HL-60 (cell line): ENCODE results near the gene TMEM236.

Experiments used
- DNase-seq, 2 experiments: peaks; one replicate each; pipeline ENCODE4 v3.0.0-alpha.2; 2010 to 2020; ENCODE audit warnings: low read depth in 1 of 2, low spot score in 1 of 2
- H3K27ac ChIP-seq: fragments of 250-450 bp; sonication (Bioruptor Pico); replicated peaks from 2 replicates; pipeline ENCODE4 v1.5.1; 2020; ENCODE audit warnings: mild to moderate bottlenecking, moderate library complexity
- H3K27me3 ChIP-seq: fragments of 250-450 bp; sonication (Bioruptor Pico); 2 replicates; pipeline ENCODE4 v1.5.1; 2021; ENCODE audit warnings: mild to moderate bottlenecking, moderate library complexity; ENCODE audit not compliant: insufficient read depth, poor library complexity, severe bottlenecking
- H3K4me3 ChIP-seq: replicated peaks from 2 replicates; pipeline ENCODE4 v1.5.1; 2011; ENCODE audit warnings: mild to moderate bottlenecking, control low read depth, low read length; ENCODE audit not compliant: insufficient read depth
- CTCF ChIP-seq: IDR thresholded peaks from one replicate; pipeline ENCODE4 v1.5.1; 2011; ENCODE audit warnings: low read length, control low read depth, inconsistent platforms; ENCODE audit not compliant: insufficient read depth
- GABPA ChIP-seq: IDR thresholded peaks from 2 replicates; pipeline ENCODE4 v1.6.1; 2012; ENCODE audit warnings: low read depth
- POLR2AphosphoS5 ChIP-seq: IDR thresholded peaks from 2 replicates; pipeline ENCODE4 v1.6.1; 2012; ENCODE audit warnings: low read depth
- REST ChIP-seq: IDR thresholded peaks from 2 replicates; pipeline ENCODE4 v1.6.1; 2012; ENCODE audit warnings: low read depth; ENCODE audit not compliant: insufficient replicate concordance
- SPI1 ChIP-seq: IDR thresholded peaks from 2 replicates; pipeline ENCODE4 v1.6.1; 2012; ENCODE audit warnings: low read depth, mild to moderate bottlenecking, borderline replicate concordance

The TMEM236 gene

GRCh38 chr10:17747883-17748550 is 4.0 kb upstream of the TMEM236 start:
- Histone ChIP-seq H3K4me3 (no peak overlapping the region), H3K27me3 (no peaks in the 10 kb centered on the region), H3K27ac (no peak overlapping the region)
- TF ChIP-seq CTCF (no peak), POLR2AphosphoS5 (no peak), REST (no peak), GABPA (no peak), SPI1 (no peak)
- no peak for DNase-seq

DNA sequence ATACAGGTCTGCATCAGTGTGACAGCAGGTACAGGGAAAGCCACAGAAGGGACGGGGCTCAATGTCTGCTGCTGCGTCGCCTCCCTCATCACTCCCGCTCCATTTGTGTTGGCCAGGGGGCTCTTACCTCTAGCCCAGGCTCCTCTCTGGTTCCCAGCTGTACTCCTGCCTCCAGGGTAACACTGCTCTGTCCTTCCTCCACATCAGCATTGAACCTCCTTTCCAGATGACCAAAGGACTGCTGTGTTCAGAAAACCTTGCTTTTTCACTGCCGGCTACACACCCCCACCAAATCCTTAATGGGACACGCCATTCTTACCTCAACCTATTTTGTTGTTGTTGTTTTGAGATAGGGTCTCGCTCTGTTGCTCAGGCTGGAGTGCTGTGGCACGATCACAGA is 2.1 kb upstream of the TMEM236 start:
- TF ChIP-seq SPI1 (no peak), GABPA (no peak), CTCF (no peak), REST (no peak), POLR2AphosphoS5 (no peak)
- Histone ChIP-seq H3K27ac (no peak overlapping the region), H3K4me3 (no peak overlapping the region), H3K27me3 (no peaks in the 10 kb centered on the region)
- DNase-seq = no peak

- DNase-seq = no peak
- Histone ChIP-seq H3K27ac (no peak overlapping the region), H3K4me3 (no peak overlapping the region), H3K27me3 (no peaks in the 10 kb centered on the region)
- no peak for TF ChIP-seq GABPA
- no peak for TF ChIP-seq REST
- TF ChIP-seq SPI1 = no peak
- TF ChIP-seq CTCF = no peak
Measured at GRCh38 chr10:17756557-17757217, 4.7 kb downstream of the TMEM236 start.
